AG08395 (cell line): Measurements from ENCODE around the gene UGP2.
"Not testable (repeated sequence)": the region's sequence is repeated elsewhere in the genome, so short reads cannot be mapped to it uniquely, and the experiment has no call there.

ENCODE experiments used
- DNase-seq: peaks from one replicate; pipeline ENCODE4 v3.0.0; 2012; ENCODE audit warnings: mixed read lengths, low spot score

UGP2 gene

DNA sequence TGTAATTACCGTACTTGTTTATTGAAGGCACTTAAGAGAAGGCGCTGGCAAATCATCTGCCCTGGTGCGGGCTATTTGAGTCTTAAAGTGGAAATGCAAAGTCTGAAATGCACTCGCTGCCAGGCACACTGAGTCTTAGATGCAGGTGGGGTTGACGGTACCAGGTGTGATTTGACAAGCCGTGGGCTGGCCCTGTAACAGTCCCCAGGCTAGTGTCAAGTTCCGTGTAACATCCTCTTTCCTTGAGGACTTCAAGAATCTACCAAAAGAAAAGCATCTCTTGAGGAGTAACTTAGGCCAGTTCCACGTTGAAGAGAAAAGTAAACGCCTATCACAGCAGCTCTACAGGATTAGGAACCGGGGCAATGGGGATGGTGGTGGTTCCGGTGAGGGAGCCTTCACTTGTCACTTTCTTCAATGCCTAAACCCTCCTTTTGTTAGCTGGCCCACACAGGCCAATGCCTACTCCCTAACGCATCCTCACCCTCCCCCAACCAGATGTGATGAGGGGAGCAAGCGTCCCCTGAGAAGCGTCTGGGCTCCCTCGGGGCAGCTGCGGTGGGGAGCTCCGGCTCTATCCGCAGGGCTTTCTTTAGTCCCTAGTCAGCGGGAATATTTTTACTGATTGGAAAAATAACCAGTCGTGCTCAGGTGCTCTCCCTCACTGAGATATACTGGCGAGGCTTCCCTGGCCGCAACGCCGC is 1.5 kb upstream of the UGP2 start:
- no peak for DNase-seq

- DNase-seq = peak; percentile 96
These were observed 877 bp upstream of the UGP2 start for GRCh38 chr2:63840785-63841253.

GRCh38 chr2:63842149-63843061 is 709 bp downstream of the UGP2 start:
- peak; percentile 49 for DNase-seq

DNA sequence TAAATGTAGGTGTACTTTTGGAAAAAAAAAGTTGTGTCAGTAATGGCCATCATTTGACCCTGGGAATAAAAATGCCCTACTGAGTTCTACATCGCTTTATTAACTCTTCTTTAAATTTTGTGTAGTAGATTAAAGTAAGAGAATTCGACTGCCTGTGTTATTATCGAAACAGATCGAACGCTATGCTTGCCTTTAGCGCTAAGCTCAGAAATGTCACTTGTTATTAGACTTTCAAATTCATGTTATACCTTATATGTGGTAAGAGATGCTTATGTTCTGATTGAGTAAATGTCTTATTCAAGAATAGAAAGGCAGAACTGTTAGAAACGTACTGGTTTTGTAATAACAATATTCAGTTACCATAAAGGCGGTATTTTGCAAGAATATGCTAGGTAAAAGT is 1.4 kb downstream of the UGP2 start:
- no peak for DNase-seq

- no peak for DNase-seq
These were observed 2.1 kb downstream of the UGP2 start for GRCh38 chr2:63843791-63844190.

DNA sequence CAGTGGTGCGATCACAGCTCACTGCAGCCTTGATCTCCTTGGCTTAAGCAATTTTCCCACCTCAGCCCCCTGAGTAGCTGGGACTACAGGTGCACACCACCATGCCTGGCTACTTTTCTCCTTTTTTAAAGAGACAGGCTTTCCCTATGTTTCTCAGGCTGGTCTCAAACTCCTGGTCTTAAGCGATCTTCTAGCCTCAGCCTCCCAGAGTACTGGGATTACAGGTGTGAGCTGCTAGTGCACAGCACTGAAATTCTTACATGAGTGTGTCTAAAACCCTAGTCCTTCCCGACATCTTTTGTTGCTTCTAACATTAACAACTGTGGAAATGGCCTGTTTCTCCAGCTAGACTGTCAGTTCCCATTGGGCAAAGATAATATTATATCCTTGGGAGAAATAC is 2.9 kb downstream of the UGP2 start:
- DNase-seq = no peak

DNA sequence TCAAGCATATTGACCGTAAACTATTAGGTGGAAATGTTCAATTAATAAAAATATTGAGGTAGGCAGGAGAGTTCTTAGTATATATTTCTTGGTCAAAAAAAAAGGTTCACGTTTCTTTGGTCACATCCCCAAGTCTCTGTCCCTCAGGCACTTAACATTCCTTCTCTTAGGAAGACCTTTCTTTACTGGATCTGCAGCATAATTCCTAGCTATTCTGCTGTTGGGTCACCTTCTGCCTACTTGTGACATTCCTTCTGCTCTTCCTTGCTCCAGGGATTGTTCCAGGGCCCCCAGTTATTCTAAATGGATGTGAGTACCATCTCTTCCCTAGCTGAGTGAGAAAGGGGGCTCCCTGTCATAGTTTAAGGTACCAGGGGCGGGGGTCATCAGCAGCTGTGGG is 4.2 kb downstream of the UGP2 start:
- DNase-seq = no peak

DNA sequence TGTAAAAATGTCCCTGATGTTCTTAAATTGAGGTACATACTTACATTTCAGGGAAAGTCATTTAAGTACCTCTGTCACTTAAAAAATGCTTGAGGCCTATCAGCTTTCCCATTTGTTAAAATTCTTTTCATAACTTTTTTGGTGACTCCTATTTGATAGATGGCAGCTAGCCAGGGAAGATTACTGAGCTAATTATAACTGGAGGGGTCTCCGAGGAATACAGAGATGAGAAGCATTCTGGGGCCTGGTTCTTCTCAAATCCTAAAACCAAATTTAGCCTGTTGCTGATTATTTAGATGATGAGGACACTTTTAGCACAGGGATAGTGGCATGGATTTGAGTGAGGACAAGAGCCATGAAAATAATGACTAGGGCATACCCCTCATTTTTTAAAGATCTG is 4.8 kb downstream of the UGP2 start:
- DNase-seq = no peak

GRCh38 chr2:63847571-63847970 is 5.9 kb downstream of the UGP2 start:
- DNase-seq = not testable (repeated sequence)

DNA sequence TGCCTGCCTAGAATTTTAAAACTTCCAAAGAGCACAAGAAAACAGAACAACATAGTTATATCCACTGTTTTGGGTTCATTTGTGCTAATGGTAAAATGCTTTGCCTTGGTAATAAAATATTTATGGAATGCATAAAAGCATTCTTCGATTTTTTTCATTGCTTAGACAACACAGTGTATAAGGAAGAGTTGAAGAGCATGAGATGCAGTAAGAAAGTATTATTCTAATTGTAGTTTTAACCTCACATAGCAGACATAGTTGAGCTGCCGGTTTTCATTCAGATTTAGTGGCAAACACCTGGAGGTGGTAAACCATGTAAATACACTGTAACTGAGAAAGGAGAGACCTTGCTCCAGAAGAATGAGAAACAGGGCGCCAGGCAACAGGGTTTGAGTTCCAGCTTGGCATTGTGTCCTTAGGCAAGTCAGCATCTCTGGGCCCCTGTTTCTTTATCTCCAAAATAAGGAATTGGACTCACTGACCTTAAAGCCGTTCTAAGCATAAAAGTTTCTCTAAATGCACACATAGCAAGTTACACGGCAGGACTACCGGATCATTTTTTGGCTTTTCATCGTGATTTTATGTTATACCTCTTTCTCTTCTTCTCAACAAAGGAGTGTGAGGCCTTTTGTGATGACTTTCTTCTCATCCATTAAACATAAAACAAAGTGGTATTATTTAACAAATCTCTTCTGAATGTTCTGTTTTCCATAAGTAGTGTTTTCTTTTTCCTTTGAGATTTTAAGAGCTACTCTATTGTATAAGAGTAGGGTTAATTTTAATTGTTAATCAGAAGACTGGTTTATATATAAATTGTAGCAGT is 7.9 kb downstream of the UGP2 start:
- DNase-seq = peak; percentile 38

- no peak for DNase-seq
These were observed 8.5 kb downstream of the UGP2 start for GRCh38 chr2:63850204-63850571.

DNA sequence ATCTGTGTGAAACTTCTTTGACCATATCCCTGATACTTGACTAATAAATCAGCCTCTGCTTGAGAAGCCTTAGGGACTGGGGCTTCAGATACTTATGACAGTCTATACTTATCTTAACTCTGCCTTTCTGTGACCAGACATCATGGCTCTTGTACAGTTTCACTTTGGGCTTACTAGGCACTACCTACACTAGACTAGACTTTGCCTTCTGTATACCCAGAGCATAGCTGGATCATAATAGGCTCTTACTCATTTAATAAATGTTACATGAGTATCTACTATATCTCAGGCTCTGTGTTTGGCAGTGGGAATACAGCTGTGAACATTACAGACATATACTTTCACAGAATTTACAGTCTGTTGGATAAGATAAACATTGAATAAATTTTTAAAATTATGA is 9.0 kb downstream of the UGP2 start:
- DNase-seq = no peak

DNA sequence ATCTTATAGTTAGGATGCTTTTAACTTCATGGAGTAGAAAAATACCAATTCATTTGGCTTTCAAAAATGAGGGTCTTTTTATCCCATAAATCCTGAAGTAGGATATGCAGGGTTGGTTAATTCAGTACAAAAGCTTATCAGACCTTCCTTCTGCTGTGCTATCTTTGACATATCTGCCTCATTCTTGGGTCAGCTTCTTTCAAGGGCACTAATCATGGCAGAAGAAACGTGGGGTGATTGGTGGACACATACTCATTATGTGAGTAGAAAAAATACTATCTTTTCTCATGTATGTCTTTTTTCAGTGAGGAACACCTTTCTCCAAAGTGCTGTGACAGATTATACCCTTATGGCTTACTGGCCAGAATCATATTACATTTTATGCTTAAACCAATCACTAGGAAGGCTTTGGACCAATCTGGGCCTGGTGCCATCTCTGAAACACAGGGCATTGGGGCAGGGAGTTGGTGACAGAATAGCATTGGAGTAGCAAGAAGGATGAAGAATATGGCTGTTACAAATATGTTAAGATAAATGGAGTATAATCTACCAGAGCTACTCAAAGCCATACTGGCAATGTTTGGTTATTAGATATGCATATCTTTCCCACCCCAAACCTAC is 10.1 kb downstream of the UGP2 start:
- DNase-seq = no peak

- DNase-seq = no peak
These were observed 12.0 kb downstream of the UGP2 start for GRCh38 chr2:63853527-63854310.

DNA sequence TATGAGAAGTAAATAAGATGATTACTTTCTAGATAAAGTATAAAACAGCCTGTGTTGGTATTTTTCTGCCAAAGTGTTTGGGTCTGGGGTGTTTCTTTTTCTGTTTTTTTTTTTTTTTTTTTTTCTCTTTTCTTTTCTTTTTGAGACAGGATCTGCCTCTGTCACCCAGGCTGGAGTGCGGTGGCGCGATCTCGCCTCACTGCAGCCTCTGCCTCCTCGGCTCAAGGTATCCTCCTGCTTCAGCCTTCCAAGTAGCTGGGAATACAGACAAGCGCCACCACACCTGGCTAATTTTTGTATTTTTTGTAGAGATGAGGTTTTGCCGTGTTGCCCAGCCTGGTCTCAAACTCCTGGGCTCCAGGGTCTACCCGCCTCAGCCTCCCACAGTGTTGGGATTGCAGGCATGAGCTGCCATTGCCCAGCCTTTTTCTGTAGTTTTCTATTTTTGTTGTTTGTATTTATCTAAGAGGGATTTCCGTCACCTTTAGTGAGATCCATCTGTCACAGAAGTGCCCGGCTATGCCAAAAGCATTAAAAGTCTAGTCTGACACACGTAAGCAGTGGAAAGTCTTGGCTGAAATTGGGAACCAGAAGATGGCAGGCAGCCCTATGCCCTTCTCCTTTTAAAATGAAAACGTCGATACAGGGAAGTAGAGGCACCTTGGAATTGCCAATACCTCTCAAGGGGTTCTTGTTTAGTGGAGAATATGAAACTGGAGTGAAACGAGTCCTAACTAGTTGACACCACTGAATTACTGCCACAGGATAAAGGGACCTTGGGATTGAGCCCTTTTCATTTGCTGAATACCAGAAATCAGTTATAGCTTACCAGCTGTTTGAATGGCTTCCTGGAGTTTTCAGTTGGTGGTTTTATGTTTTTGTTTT is 14.0 kb downstream of the UGP2 start:
- no peak for DNase-seq

DNA sequence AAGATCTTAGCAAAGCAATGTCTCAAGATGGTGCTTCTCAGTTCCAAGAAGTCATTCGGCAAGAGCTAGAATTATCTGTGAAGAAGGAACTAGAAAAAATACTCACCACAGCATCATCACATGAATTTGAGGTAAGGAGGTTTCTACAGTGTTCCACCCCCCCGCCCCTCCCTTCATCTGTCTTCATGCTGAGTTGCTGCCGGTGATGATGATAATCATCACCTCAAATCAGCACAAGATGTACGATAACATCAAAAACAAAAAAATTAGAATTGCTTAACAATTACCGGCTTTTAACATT is 14.6 kb downstream of the UGP2 start:
- no peak for DNase-seq

DNA sequence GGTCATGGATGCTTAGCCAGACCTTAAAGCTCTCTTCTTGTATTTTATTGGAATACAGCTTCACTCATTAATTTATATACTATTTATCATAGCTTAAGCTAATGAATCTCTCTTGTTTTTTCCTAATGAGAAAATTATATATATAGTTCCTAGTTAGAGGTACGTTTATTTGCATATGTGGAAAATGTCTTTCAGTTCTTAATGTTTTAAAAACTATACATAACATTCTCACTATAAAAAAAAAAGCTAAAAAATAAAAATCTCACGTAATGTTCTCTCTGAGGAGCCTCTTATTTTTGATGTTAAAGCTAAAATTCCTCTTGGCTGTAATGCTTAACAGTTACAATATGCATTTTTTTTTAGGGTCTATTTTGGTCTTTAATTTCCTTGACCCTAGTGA is 16.6 kb downstream of the UGP2 start:
- no peak for DNase-seq

GRCh38 chr2:63861220-63861822 is 19.6 kb downstream of the UGP2 start:
- peak; percentile 63 for DNase-seq

- DNase-seq = no peak
These were observed 21.1 kb downstream of the UGP2 start for GRCh38 chr2:63862806-63863205.

- no peak for DNase-seq
These were observed 22.0 kb downstream of the UGP2 start for GRCh38 chr2:63863707-63864106.
